Transverse colon (tissue), 4 donors: ENCODE results near the gene SLC24A4. TPM values are rescaled to one million over a fixed set of nuclear protein-coding genes. Genes with fewer than 3 reads are reported as not detected.

Source experiments
- DNase-seq: peaks from one replicate; pipeline ENCODE4 v3.0.0-alpha.2; 2019
- H3K27ac ChIP-seq, 4 donors: fragments of 200-600 bp; sonication (generic); 2 replicates each; pipeline ENCODE4 v1.5.1; 2016 to 2018; ENCODE audit warnings: inconsistent platforms in 4 of 4
- H3K27me3 ChIP-seq: fragments of 200-600 bp; sonication (generic); 2 replicates; pipeline ENCODE4 v1.5.1; 2017; ENCODE audit warnings: inconsistent platforms
- H3K36me3 ChIP-seq, 4 donors: fragments of 200-600 bp; sonication (generic); 2 replicates each; pipeline ENCODE4 v1.5.1; 2017 to 2019; ENCODE audit warnings: inconsistent platforms in 4 of 4
- H3K4me1 ChIP-seq, 4 donors: fragments of 200-600 bp; sonication (generic); 2 replicates each; pipeline ENCODE4 v1.5.1; 2017 to 2020; ENCODE audit warnings: inconsistent platforms in 4 of 4
- H3K4me3 ChIP-seq, 4 donors: fragments of 200-600 bp; sonication (generic); 1 replicate in 1 of 4; 2 replicates in 3 of 4; pipeline versions ENCODE4 v1.5.1 to v1.6.1; 2017 to 2019; ENCODE audit warnings: inconsistent platforms in 4 of 4
- H3K9me3 ChIP-seq, 2 donors: fragments of 200-600 bp; sonication (generic); 2 replicates each; pipeline ENCODE4 v1.5.1; 2017 to 2019; ENCODE audit warnings: inconsistent platforms in 2 of 2
- EP300 ChIP-seq: sonication (generic); formaldehyde crosslinking; IDR thresholded peaks from one replicate; pipeline ENCODE4 v1.6.1; 2017; ENCODE audit warnings: antibody characterized with exemption, low read depth
- POLR2A ChIP-seq: fragments of 450-650 bp; IDR thresholded peaks from one replicate; pipeline ENCODE4 v1.6.1; 2016; ENCODE audit warnings: antibody characterized with exemption, mild to moderate bottlenecking, moderate library complexity
- POLR2AphosphoS5 ChIP-seq, 3 donors: sonication (generic); formaldehyde crosslinking; IDR thresholded peaks; one replicate each; pipeline ENCODE4 v1.6.1; 2016; ENCODE audit warnings: antibody characterized with exemption in 3 of 3
- WGBS, 2 donors: methylation state at CpG; one replicate each; pipeline ENCODE4 v1.1.5; 2018; ENCODE audit warnings: low coverage in 1 of 2; 5-methylcytosine and 5-hydroxymethylcytosine counted together
- in situ Hi-C, 4 donors: fragments of 200-750 bp; cut with MboI; loops; one replicate each; pipeline versions ENCODE4 v1.15.0 to v1.15.1; 2017; ENCODE audit warnings: low sequenced_read_pairs in 3 of 4, low pct_ligation_motif_present in 1 of 4, low pct_unique_long_range_greater_than_20kb in 1 of 4
- intact Hi-C: fragments of 100-400 bp; cut with DNase I; formaldehyde crosslinking; loops from one replicate; pipeline ENCODE4 v1.15.1; 2023; ENCODE audit warnings: low total_unique reads
- total RNA-seq, 4 donors: library from RNA; depleted of rRNA; stranded (reverse); fragments of >200 nt; gene quantifications; one replicate each; pipeline ENCODE4 v1.1.0, GENCODE V29; 2016
- TF ChIP-seq, protein P1 (sequence below), 5 experiments: fragments of 200-600 bp in 3 of 5; fragments of 450-650 bp in 2 of 5; sonication (generic) in 3 of 5; IDR thresholded peaks; 1 replicate in 2 of 5; 2 replicates in 3 of 5; pipeline ENCODE4 v1.5.1; 2016 to 2017; ENCODE audit warnings: antibody characterized with exemption in 5 of 5, inconsistent platforms in 3 of 5, mild to moderate bottlenecking in 2 of 5, moderate library complexity in 1 of 5

Gene SLC24A4
- total RNA-seq, 4 donors from 2014 or later, result 0.27 to 0.48 TPM; not detected in 2

DNA sequence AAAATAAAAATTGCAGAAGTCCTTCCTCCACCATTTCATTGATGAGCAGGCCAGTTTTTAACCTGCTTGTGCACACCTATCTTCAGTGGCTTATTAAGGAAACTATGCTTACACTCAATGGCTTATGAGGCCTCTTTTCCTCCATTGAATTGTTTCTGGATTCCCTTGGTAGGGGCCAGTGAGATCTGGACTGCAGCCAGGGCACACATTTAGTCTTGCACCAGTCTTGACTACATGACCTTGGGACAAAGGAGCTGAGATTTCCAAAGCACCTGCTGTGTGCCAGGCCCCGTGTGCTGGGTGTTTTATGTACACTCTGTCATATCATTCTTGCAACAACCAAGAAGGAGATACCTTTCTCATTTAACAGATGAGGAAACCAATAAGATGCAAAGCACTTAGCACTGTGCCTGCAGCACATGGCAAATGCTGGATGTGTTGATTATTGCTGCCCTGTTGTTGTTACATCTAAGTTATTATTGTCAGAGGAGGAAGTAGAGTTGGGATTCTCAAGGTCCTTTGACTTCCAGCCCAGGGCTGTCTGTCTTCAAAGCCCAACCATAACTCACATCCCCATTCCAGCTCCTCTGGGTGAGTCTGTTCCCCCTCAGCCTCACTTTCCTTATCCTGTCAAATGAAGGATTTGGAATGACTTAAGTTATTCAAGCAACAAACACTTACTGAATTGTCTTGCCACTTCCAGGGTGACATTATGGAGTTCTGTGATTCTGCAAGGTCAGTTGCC lies 159.0 kb downstream of the SLC24A4 start:
- Histone ChIP-seq H3K27ac (no peak overlapping the region), H3K27me3 (no peaks in the 10 kb centered on the region), H3K4me1 (peaks cover 0 to 7% (median 0%) of the 10 kb centered on the region in 4 donors), H3K4me3 (no peak overlapping the region), H3K36me3 (no peaks in the 10 kb centered on the region), H3K9me3 (no peaks in the 10 kb centered on the region)
- intact Hi-C loops (no loop called here), in situ Hi-C loops (no loop called here)
- DNase-seq, result peak; percentile 4
- 29 to 46% methylated on average over 1 of the region's 1 CpG for WGBS, 2 donors
- no peak for TF ChIP-seq EP300
- TF ChIP-seq POLR2A, result no peak
- TF ChIP-seq POLR2AphosphoS5 (IDR thresholded peaks at IDR 0.05), result no peak

DNA sequence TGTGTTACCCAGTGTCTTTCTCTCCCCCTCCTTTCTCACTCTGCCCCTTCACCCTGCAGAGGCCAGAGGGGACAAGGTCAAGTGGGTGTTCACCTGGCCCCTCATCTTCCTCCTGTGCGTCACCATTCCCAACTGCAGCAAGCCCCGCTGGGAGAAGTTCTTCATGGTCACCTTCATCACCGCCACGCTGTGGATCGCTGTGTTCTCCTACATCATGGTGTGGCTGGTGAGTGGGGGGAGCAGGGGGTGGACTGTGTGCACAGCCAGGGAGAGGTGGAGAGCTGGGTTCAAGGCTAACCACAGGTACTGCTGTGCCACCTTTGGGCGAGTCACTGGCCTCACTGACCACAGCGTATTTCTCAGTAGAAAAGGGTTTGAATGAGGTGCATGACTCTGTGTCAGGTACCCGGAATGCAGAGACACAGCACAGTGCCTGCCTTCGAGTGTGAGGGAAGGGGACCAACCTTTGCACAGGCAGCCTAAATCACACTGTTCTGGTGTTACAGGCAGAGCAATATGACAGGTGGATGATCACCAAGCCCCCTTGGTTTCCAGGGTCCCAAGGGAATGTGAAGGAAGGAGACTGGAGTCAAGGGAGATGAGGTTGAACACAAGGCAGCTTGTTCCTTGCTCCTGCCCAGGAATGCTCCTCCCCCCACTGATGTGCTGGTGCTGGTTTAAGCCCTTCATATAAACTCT lies 159.8 kb downstream of the SLC24A4 start:
- TF ChIP-seq POLR2A, result no peak
- 90 to 100% methylated on average over 3 to 9 of the region's 9 CpGs for WGBS, 2 donors
- intact Hi-C loops, result no loop called here
- DNase-seq, result peak; percentile 3
- Histone ChIP-seq H3K4me3 (no peak overlapping the region), H3K4me1 (peaks cover 0 to 7% (median 0%) of the 10 kb centered on the region in 4 donors), H3K27ac (no peak overlapping the region), H3K36me3 (no peaks in the 10 kb centered on the region), H3K27me3 (no peaks in the 10 kb centered on the region), H3K9me3 (no peaks in the 10 kb centered on the region)
- in situ Hi-C loops, result no loop called here

DNA sequence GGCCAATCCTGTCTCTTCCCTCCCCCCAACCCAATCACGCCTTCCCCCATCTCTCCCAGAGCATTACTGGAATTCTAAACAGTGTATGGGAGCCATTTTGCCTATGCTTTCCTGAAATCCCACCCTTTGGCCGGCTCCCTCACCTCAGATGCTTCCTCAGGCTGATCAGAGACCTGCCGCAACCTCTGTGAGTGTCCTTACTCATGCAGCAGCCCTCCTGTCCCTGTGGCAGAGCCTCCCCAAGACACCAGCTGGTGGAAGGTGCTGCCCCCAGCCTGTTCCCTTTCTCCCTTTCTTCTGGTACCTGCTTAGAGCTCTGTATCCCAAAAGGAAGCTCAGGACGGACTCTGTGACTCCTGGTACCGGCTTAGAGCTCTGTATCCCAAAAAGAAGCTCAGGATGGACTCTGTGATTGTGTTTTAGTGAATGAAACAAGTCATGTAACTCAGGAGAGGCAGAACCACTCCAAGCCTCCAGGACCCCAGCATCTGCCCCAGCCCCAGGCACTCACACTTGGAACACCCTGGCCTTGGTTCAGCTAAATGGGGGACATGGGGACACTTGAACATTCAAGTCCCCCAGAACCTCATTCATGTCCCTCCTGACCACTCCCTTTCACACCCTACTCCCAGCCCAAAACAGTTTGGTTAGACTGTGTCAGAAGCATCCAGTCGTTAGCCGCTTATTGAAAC lies 161.3 kb downstream of the SLC24A4 start:
- H3K4me1 ChIP-seq, result peaks cover 0 to 7% (median 0%) of the 10 kb centered on the region in 4 donors
- in situ Hi-C loops, result no loop called here
- H3K9me3 ChIP-seq, result no peaks in the 10 kb centered on the region
- no peak for TF ChIP-seq EP300
- H3K27me3 ChIP-seq, result no peaks in the 10 kb centered on the region
- WGBS, 2 donors, result 78 to 100% methylated on average over 4 to 7 of the region's 7 CpGs
- no peak overlapping the region for H3K27ac ChIP-seq
- intact Hi-C loops, result no loop called here
- DNase-seq, result no peak
- H3K4me3 ChIP-seq, result no peak overlapping the region
- H3K36me3 ChIP-seq, result no peaks in the 10 kb centered on the region

DNA sequence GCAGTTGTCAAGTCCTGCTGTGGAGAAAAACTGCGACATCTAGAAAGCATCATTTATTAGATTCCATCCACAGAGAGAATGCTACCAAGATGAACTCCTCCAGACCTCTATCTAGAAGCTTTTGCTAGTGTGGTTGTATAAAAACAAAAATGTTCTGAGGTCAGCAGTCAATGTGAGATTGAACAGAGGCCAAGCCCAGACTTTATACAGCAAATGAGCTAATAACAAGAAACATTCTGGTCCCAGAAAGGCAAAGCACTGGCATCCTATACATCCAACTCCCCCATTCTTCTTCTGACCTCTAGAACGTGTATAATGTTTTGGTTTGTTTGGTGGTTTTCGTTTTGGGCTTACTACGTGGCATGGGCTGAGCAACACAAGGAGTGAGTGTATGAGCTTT lies 163.9 kb downstream of the SLC24A4 start:
- Histone ChIP-seq H3K9me3 (no peaks in the 10 kb centered on the region), H3K36me3 (no peaks in the 10 kb centered on the region), H3K27ac (no peak overlapping the region), H3K4me3 (no peak overlapping the region), H3K27me3 (no peaks in the 10 kb centered on the region), H3K4me1 (peaks cover 0 to under 1% (median 0%) of the 10 kb centered on the region in 4 donors)
- in situ Hi-C loops, result no loop called here
- intact Hi-C loops, result no loop called here
- WGBS, 2 donors, result 68 to 80% methylated on average over 4 of the region's 4 CpGs
- no peak for DNase-seq
- TF ChIP-seq POLR2AphosphoS5 (IDR thresholded peaks at IDR 0.05) (no peak), POLR2A (no peak), EP300 (no peak)
- TF ChIP-seq, protein P1, sequence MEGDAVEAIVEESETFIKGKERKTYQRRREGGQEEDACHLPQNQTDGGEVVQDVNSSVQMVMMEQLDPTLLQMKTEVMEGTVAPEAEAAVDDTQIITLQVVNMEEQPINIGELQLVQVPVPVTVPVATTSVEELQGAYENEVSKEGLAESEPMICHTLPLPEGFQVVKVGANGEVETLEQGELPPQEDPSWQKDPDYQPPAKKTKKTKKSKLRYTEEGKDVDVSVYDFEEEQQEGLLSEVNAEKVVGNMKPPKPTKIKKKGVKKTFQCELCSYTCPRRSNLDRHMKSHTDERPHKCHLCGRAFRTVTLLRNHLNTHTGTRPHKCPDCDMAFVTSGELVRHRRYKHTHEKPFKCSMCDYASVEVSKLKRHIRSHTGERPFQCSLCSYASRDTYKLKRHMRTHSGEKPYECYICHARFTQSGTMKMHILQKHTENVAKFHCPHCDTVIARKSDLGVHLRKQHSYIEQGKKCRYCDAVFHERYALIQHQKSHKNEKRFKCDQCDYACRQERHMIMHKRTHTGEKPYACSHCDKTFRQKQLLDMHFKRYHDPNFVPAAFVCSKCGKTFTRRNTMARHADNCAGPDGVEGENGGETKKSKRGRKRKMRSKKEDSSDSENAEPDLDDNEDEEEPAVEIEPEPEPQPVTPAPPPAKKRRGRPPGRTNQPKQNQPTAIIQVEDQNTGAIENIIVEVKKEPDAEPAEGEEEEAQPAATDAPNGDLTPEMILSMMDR (IDR thresholded peaks at IDR 0.05), result no peak

DNA sequence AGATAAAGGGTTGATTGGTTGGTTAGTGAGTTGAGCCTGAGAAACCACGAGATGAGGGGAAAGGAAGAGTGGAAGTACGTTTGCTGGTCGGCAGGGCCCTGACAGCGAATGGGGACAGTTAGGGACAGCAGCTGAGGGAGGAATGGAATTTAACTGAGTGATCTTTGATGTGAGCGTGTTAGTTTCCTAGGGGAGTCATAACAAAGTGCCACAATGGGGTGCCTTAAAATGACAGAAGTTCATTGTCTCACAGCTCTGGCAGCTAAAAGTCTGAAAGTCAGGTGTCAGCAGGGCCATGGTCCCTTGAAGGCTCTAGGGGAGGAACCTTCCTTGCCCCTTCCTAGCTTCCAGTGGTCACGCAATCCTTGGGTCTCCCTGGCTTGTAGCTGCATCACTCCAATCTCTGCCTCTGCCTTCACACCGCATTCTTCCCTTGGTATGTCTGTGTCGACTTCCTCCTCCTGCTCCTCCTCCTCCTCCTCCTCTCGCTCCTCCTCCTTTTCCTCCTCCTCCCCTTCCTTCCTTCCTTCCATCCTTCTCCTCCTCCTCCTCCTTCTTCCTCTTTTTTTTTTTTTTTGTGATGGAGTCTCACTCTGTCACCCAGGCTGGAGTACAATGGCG lies 164.7 kb downstream of the SLC24A4 start:
- H3K27ac ChIP-seq, result peak overlapping the region in 1 of 4 donors; percentile 6
- WGBS, 2 donors, result 76 to 87% methylated on average over 7 to 10 of the region's 10 CpGs

More for the DNA sequence above, 164.7 kb downstream of the SLC24A4 start:
- in situ Hi-C loops, result no loop called here
- H3K36me3 ChIP-seq, result no peaks in the 10 kb centered on the region
- H3K4me3 ChIP-seq, result no peak overlapping the region
- DNase-seq, result no peak
- H3K4me1 ChIP-seq, result no peaks in the 10 kb centered on the region
- no peaks in the 10 kb centered on the region for H3K9me3 ChIP-seq
- intact Hi-C loops, result no loop called here
- H3K27me3 ChIP-seq, result no peaks in the 10 kb centered on the region
- TF ChIP-seq, protein P1 (IDR thresholded peaks at IDR 0.05), result no peak
- TF ChIP-seq POLR2AphosphoS5 (IDR thresholded peaks at IDR 0.05) (no peak), POLR2A (no peak), EP300 (no peak)
